Tibial artery (tissue), 4 donors: ENCODE data around the gene MFSD11.
A peak's percentile ranks its signal among the peaks of the same experiment; 100 is the strongest.

Source experiments
- DNase-seq, 2 donors: peaks; one replicate each; pipeline ENCODE4 v3.0.0-alpha.2; 2019
- H3K27ac ChIP-seq, 2 donors: fragments of 200-600 bp; sonication (generic) in 1 of 2; 1 replicate in 1 of 2; 2 replicates in 1 of 2; pipeline ENCODE4 v1.5.1; 2018 to 2019; ENCODE audit warnings: mild to moderate bottlenecking in 1 of 2
- H3K27me3 ChIP-seq, 2 donors: fragments of 200-600 bp; sonication (generic) in 1 of 2; one replicate each; pipeline versions ENCODE4 v1.5.1 to v1.6.0; 2016 to 2019
- H3K36me3 ChIP-seq, 3 donors: fragments of 200-600 bp; sonication (generic) in 2 of 3; one replicate each; pipeline ENCODE4 v1.5.1; 2016 to 2019; ENCODE audit warnings: mild to moderate bottlenecking in 2 of 3
- H3K4me1 ChIP-seq, 4 donors: fragments of 200-600 bp; sonication (generic) in 2 of 4; 1 replicate in 3 of 4; 2 replicates in 1 of 4; pipeline ENCODE4 v1.5.1; 2016 to 2019
- H3K4me3 ChIP-seq, 2 donors: fragments of 200-600 bp; sonication (generic) in 1 of 2; 1 replicate in 1 of 2; 2 replicates in 1 of 2; pipeline ENCODE4 v1.5.1; 2018 to 2019; ENCODE audit warnings: mild to moderate bottlenecking in 2 of 2
- H3K9me3 ChIP-seq, 3 donors: fragments of 200-600 bp; sonication (generic) in 1 of 3; one replicate each; pipeline ENCODE4 v1.5.1; 2016 to 2019
- intact Hi-C: fragments of 100-400 bp; cut with DNase I; formaldehyde crosslinking; loops from one replicate; pipeline ENCODE4 v1.15.0; 2023; ENCODE audit warnings: low total_unique reads
- TF ChIP-seq, protein P1 (sequence below), 2 experiments: fragments of 200-600 bp in 1 of 2; fragments of 450-650 bp in 1 of 2; IDR thresholded peaks; one replicate each; pipeline ENCODE4 v1.5.1; 2017 to 2019; ENCODE audit warnings: antibody characterized with exemption in 2 of 2, mild to moderate bottlenecking in 1 of 2, moderate library complexity in 1 of 2

Gene MFSD11

DNA sequence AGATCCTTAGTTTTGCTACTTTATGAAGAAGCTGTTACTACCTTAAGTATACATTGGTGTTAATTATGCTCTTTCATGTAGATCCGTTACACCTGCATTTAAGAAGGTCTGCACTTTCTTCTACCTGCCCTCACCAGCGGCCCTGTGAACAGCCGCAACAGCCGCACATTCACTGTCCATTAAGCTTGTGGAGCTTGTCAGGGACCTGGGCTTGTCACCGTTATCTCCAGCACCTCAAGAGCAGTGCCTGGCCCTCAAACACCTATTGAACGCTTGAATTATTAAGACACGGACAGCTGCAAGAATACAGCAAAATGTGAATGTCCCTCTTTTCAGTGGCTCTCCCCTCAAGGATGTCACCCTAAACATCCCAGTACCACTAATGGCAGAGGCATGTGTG is 24.2 kb upstream of the MFSD11 start:
- peaks cover 5 to 39% (median 19%) of the 10 kb centered on the region in 4 donors for H3K4me1 ChIP-seq
- DNase-seq, result peak in 1 of 2 donors; percentile 39
- intact Hi-C loops, result loop anchor here (10.0 kb wide), 3 partner anchors 89 to 189 kb away; no protein-coding TSS in a partner anchor
- TF ChIP-seq, protein P1, sequence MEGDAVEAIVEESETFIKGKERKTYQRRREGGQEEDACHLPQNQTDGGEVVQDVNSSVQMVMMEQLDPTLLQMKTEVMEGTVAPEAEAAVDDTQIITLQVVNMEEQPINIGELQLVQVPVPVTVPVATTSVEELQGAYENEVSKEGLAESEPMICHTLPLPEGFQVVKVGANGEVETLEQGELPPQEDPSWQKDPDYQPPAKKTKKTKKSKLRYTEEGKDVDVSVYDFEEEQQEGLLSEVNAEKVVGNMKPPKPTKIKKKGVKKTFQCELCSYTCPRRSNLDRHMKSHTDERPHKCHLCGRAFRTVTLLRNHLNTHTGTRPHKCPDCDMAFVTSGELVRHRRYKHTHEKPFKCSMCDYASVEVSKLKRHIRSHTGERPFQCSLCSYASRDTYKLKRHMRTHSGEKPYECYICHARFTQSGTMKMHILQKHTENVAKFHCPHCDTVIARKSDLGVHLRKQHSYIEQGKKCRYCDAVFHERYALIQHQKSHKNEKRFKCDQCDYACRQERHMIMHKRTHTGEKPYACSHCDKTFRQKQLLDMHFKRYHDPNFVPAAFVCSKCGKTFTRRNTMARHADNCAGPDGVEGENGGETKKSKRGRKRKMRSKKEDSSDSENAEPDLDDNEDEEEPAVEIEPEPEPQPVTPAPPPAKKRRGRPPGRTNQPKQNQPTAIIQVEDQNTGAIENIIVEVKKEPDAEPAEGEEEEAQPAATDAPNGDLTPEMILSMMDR (IDR thresholded peaks at IDR 0.05), result no peak
- H3K27me3 ChIP-seq, result no peaks in the 10 kb centered on the region
- H3K9me3 ChIP-seq, result no peaks in the 10 kb centered on the region
- H3K36me3 ChIP-seq, result peaks cover 25 to 59% (median 55%) of the 10 kb centered on the region in 3 donors
- no peak overlapping the region for H3K27ac ChIP-seq
- no peak overlapping the region for H3K4me3 ChIP-seq

DNA sequence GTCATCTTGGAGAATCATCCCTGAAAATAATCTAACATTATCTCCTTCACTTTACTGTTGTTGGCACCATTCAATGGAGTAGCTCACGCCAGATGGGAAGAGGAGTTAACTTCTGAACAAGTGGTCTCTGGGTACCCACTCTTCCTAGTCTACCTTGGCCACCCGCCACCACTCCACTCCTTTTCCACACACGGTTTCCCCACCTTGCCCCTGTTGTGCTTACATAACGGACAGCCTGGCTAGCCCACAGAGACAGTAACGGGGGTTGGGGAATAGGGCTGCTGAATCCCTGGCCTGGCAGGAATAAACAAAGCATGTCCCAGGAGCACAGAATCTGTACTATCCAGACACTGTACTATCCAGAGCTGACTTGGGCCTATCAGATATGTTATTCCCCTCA is 23.6 kb upstream of the MFSD11 start:
- Histone ChIP-seq H3K4me3 (no peak overlapping the region), H3K36me3 (peaks cover 31 to 65% (median 60%) of the 10 kb centered on the region in 3 donors), H3K27me3 (no peaks in the 10 kb centered on the region), H3K4me1 (peaks cover 5 to 37% (median 17%) of the 10 kb centered on the region in 4 donors), H3K9me3 (no peaks in the 10 kb centered on the region), H3K27ac (peak overlapping the region; percentile 1 to 54)
- intact Hi-C loops, result loop anchor here (10.0 kb wide), 3 partner anchors 90 to 190 kb away; no protein-coding TSS in a partner anchor
- DNase-seq, result peak in 1 of 2 donors; percentile 49
- TF ChIP-seq, protein P1 (IDR thresholded peaks at IDR 0.05), result no peak

DNA sequence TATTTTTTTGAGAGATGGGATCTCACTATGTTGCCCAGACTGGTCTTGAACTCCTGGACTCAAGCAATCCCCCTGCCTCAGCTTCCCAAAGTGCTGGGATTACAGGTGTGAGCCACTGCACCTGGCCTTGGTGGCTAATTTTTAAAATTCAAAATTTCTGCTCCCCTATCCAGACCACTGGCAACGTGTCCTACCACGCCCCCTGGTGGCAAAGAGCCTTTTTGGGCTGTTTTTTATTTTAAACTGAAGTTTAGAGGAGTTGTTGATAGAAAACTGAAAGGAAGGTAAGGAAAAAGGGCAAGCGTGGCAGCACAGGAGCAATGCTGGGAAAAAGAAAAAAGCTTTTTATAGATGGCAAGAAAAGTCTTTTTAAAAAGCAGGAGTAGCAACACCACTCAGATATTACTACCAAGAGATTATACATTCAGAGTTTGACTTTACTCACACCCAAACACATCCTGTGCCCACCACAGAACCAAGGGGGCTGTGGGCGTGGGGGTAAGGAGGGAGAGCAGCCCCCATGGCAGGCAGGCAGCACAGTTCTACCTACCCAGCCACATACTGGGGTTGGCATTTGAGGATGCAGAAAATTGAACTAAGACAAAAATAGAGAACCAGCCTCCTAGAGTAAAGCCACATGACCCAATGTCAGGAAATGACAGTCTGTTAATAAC is 23.0 kb upstream of the MFSD11 start:
- Histone ChIP-seq H3K4me3 (no peak overlapping the region), H3K36me3 (peaks cover 37 to 71% (median 67%) of the 10 kb centered on the region in 3 donors), H3K9me3 (no peaks in the 10 kb centered on the region), H3K27ac (peak overlapping the region; percentile 48 to 54), H3K27me3 (no peaks in the 10 kb centered on the region), H3K4me1 (peaks cover 5 to 37% (median 17%) of the 10 kb centered on the region in 4 donors)
- TF ChIP-seq, protein P1 (IDR thresholded peaks at IDR 0.05), result peak; percentile 75 to 78
- intact Hi-C loops, result loop anchor here (5.0 to 10.0 kb wide), 4 partner anchors 43 to 190 kb away; no protein-coding TSS in a partner anchor
- peak; percentile 77 to 82 for DNase-seq

DNA sequence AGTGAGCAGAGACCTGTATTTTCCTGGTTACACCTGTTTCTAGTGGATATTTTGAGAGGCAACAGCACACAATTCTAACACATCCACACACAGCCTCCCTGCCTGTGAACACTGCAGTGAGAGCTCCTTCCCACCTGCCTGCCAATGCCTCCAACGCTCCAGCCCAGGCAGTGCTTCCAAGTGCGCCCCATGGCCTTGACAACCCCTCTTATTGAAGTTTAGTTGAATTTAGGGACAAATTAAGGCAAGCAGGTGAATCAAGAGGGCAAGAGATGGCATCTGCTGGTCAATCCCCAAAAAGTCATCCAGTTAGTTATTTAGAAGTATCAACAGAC is 22.5 kb upstream of the MFSD11 start:
- TF ChIP-seq, protein P1 (IDR thresholded peaks at IDR 0.05), result no peak
- peak in 1 of 2 donors; percentile 35 for DNase-seq
- H3K36me3 ChIP-seq, result peaks cover 42 to 76% (median 72%) of the 10 kb centered on the region in 3 donors
- peak overlapping the region; percentile 48 to 54 for H3K27ac ChIP-seq
- H3K27me3 ChIP-seq, result no peaks in the 10 kb centered on the region
- H3K4me1 ChIP-seq, result peaks cover 5 to 37% (median 17%) of the 10 kb centered on the region in 4 donors
- intact Hi-C loops, result loop anchor here (5.0 to 10.0 kb wide), 4 partner anchors 43 to 191 kb away; no protein-coding TSS in a partner anchor
- H3K9me3 ChIP-seq, result no peaks in the 10 kb centered on the region
- no peak overlapping the region for H3K4me3 ChIP-seq

DNA sequence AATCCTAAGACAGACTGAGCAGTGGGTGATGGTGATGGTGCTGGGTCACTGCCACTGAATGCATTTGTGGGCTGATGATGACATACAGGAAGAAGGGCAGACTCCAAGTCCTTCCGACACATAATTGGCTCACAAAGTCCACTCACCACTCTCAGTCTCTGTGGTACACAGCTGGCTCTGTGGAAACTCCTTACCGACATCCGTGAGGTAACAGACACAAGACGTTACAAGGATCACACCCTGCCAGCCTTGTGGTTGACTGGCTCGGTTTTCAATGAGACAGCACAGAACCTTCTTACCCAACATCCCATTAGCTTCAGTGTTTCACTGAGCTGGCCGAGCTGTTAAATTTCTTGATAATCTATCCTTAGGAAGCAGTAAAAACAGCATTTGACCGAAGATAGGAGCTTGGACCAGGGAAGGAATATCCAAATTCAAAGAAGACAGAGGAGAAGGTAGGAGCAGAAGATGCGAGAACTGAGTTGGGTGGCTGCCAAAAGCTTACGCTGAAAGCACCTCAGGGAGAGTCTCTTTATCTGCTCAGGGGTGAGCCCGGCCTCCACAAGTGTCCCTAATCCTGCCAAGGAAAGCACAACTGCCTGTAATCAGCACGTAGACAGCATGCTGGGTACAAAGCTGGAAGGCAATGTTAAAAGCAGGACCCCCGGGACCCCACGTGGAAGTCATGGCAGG is 21.6 kb upstream of the MFSD11 start:
- DNase-seq, result peak; percentile 77 to 81

More for the DNA sequence above, 21.6 kb upstream of the MFSD11 start:
- Histone ChIP-seq H3K9me3 (no peaks in the 10 kb centered on the region), H3K36me3 (peaks cover 51 to 84% (median 80%) of the 10 kb centered on the region in 3 donors), H3K27ac (peak overlapping the region; percentile 48), H3K27me3 (no peaks in the 10 kb centered on the region), H3K4me3 (no peak overlapping the region), H3K4me1 (peaks cover 5 to 34% (median 14%) of the 10 kb centered on the region in 4 donors)
- intact Hi-C loops, result loop anchor here (5.0 to 10.0 kb wide), 4 partner anchors 44 to 191 kb away; no protein-coding TSS in a partner anchor
- TF ChIP-seq, protein P1 (IDR thresholded peaks at IDR 0.05), result no peak
